Measurements from ENCODE around the gene IL4I1.

The IL4I1 gene

DNA sequence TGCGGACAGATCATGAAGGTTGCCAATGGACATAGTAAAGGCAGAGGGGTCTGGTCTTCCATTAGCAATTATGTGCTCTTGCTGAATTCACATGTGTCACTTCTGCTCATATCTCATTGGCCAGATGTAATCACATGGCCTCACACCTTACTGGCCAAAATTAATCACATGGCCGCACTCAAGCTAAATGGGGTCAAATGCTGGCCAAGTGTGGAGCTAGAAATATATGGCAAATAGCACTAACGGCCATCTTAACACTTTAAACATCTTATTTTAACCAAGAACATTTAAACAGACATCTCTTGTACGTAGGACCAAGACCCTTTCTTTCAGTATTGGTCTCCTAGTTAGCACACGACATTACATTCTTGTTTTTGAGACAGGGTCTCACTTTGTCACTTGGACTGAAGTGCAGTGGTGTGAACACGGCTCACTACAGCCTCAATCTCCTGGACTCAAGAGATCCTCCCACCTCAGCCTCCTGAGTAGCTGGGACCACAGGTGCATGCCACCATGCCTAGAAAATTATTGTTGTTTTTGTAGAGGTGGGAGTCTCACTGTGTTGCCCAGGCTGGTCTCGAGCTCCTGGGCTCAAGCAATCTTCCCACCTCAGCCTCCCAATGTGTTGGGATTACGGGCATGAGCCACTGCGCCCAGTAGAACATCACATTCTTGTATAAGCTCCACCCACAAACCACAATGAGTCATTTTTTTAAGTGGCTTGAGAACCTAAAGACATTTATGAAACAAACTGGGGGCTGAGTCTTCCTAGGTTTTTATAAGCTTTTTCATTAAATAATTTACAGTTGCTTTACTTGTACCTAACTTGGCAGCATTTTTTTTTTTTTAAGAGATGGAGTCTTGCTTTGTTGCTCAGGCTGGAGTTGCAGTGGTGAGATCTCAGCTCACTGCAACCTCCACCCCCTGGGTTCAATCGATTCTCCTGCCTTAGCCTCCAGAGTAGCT lies 48.7 kb downstream of the IL4I1 start:
- Histone ChIP-seq H3K79me2 (ENCODE audit: low read length) (peaks cover 17% of the 10 kb centered on the region), H3K4me2 (ENCODE audit: low read depth, low read length) (no peak overlapping the region), H3K4me1 (ENCODE audit: low read length) (peaks cover 15% of the 10 kb centered on the region), H2AFZ (ENCODE audit: low read length) (no peak overlapping the region), H3K9me3 (replicated peaks; ENCODE audit: insufficient read depth, low read length) (no peaks in the 10 kb centered on the region), H4K20me1 (ENCODE audit: insufficient read depth, low read length) (no peaks in the 10 kb centered on the region; the same call in 1 of the 2 replicates), H3K27ac (ENCODE audit: low read length) (no peak overlapping the region), H3K4me3 (ENCODE audit: low read length) (no peak overlapping the region), H3F3A (ENCODE audit: insufficient read depth, low read length) (peaks cover 12% of the 10 kb centered on the region), H3K9me2 (replicated peaks; ENCODE audit: insufficient read depth, low read length) (no peaks in the 10 kb centered on the region), H3K9ac (ENCODE audit: low read length) (no peak overlapping the region), H3K27me3 (replicated peaks; ENCODE audit: insufficient read depth, low read length) (no peaks in the 10 kb centered on the region), H3K36me3 (replicated peaks; ENCODE audit: insufficient read depth, low read length) (no peaks in the 10 kb centered on the region)
- no peak for DNase-seq
- TF ChIP-seq, protein P1, sequence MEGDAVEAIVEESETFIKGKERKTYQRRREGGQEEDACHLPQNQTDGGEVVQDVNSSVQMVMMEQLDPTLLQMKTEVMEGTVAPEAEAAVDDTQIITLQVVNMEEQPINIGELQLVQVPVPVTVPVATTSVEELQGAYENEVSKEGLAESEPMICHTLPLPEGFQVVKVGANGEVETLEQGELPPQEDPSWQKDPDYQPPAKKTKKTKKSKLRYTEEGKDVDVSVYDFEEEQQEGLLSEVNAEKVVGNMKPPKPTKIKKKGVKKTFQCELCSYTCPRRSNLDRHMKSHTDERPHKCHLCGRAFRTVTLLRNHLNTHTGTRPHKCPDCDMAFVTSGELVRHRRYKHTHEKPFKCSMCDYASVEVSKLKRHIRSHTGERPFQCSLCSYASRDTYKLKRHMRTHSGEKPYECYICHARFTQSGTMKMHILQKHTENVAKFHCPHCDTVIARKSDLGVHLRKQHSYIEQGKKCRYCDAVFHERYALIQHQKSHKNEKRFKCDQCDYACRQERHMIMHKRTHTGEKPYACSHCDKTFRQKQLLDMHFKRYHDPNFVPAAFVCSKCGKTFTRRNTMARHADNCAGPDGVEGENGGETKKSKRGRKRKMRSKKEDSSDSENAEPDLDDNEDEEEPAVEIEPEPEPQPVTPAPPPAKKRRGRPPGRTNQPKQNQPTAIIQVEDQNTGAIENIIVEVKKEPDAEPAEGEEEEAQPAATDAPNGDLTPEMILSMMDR (IDR thresholded peaks at IDR 0.05; ENCODE audit: low read length), result no peak
- TF ChIP-seq EZH2phosphoT487 (IDR thresholded peaks at IDR 0.05; ENCODE audit: low read length), result no peak
- no peak for TF ChIP-seq EZH2 (optimal IDR thresholded peaks at IDR 0.05; ENCODE audit: low read depth, low read length)

DNA sequence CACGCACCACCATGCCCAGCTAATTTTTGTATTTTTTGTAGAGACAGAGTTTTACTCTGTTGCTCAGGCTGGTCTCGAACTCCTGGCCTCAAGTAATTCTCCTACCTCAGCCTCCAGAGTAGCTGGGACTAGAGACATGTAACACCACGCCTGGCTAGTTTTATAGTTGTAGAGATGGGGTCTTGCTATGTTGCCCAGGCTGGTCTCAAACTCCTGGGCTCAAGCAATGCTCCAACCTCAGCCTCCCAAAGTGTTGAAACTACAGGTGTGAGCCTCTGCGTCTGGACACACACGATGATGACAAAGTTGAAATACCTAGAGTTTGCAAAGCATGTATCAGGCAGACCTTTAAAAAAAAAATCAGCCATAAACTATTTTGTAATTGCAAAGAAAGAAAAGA lies 50.3 kb downstream of the IL4I1 start:
- Histone ChIP-seq H3K9me2 (replicated peaks; ENCODE audit: insufficient read depth, low read length) (no peaks in the 10 kb centered on the region), H3K36me3 (replicated peaks; ENCODE audit: insufficient read depth, low read length) (no peaks in the 10 kb centered on the region), H3K9ac (ENCODE audit: low read length) (no peak overlapping the region), H3F3A (ENCODE audit: insufficient read depth, low read length) (no peaks in the 10 kb centered on the region), H3K4me1 (ENCODE audit: low read length) (peaks cover 3% of the 10 kb centered on the region; the same call in 1 of the 2 replicates), H3K27ac (ENCODE audit: low read length) (no peak overlapping the region), H3K4me2 (ENCODE audit: low read depth, low read length) (no peak overlapping the region), H4K20me1 (ENCODE audit: insufficient read depth, low read length) (no peaks in the 10 kb centered on the region), H3K79me2 (ENCODE audit: low read length) (0 out of 2 replicates have a peak, but pooled peaks cover 3% of the 10 kb centered on the region), H3K9me3 (replicated peaks; ENCODE audit: insufficient read depth, low read length) (no peaks in the 10 kb centered on the region), H2AFZ (ENCODE audit: low read length) (no peak overlapping the region), H3K27me3 (replicated peaks; ENCODE audit: insufficient read depth, low read length) (no peaks in the 10 kb centered on the region), H3K4me3 (ENCODE audit: low read length) (no peak overlapping the region)
- TF ChIP-seq EZH2phosphoT487 (IDR thresholded peaks at IDR 0.05; ENCODE audit: low read length) (no peak), EZH2 (optimal IDR thresholded peaks at IDR 0.05; ENCODE audit: low read depth, low read length) (no peak)
- TF ChIP-seq, protein P1 (IDR thresholded peaks at IDR 0.05; ENCODE audit: low read length), result no peak
- no peak for DNase-seq

DNA sequence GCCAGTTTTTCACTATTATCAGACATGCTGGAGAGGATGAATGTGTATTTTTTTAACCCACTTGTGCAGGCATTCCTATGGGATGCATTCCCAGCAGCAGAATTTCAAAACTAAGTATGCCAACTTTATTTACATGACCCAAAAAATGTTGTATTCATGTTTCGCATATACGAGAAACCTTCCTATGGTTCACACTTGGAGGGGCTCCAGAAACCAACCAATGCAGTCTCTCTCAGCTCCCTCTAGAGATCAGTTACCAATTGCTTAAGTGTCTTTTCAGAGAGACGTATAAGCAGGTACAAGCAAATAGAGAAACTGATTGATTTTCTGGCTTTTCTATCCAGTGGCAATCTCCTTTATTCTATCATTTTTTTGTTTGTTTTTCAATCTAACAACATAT lies 51.3 kb downstream of the IL4I1 start:
- no peak for DNase-seq
- H3K9me2 ChIP-seq (replicated peaks; ENCODE audit: insufficient read depth, low read length), result no peaks in the 10 kb centered on the region
- no peak overlapping the region for H3K4me2 ChIP-seq (ENCODE audit: low read depth, low read length)
- H3K27me3 ChIP-seq (replicated peaks; ENCODE audit: insufficient read depth, low read length), result no peaks in the 10 kb centered on the region
- H3K9me3 ChIP-seq (replicated peaks; ENCODE audit: insufficient read depth, low read length), result no peaks in the 10 kb centered on the region
- H3K79me2 ChIP-seq (ENCODE audit: low read length), result 0 out of 2 replicates have a peak, but pooled peaks cover 3% of the 10 kb centered on the region
- TF ChIP-seq EZH2 (optimal IDR thresholded peaks at IDR 0.05; ENCODE audit: low read depth, low read length), result no peak
- no peaks in the 10 kb centered on the region; the same call in 1 of the 2 replicates for H3F3A ChIP-seq (ENCODE audit: insufficient read depth, low read length)
- no peak overlapping the region for H3K27ac ChIP-seq (ENCODE audit: low read length)
- H3K9ac ChIP-seq (ENCODE audit: low read length), result no peak overlapping the region
- no peak overlapping the region for H3K4me3 ChIP-seq (ENCODE audit: low read length)
- no peak overlapping the region for H2AFZ ChIP-seq (ENCODE audit: low read length)
- H3K36me3 ChIP-seq (replicated peaks; ENCODE audit: insufficient read depth, low read length), result no peaks in the 10 kb centered on the region
- H4K20me1 ChIP-seq (ENCODE audit: insufficient read depth, low read length), result no peaks in the 10 kb centered on the region
- peaks cover 3% of the 10 kb centered on the region; the same call in 1 of the 2 replicates for H3K4me1 ChIP-seq (ENCODE audit: low read length)
